Liver (tissue), 9 donors: ENCODE data around the gene PRSS22. TPM values are rescaled to one million over a fixed set of nuclear protein-coding genes. Genes with fewer than 3 reads are reported as not detected.
A peak's percentile ranks its signal among the peaks of the same experiment; 100 is the strongest.

ENCODE experiments used
- DNase-seq: peaks from one replicate; pipeline ENCODE4 v3.0.0-alpha.2; 2017; ENCODE audit warnings: low spot score
- H3K27ac ChIP-seq, 2 donors: one replicate each; pipeline ENCODE4 v1.7.0; 2013; ENCODE audit warnings: inconsistent platforms in 2 of 2, low read length in 2 of 2, control low read depth in 1 of 2, low read depth in 1 of 2, mild to moderate bottlenecking in 1 of 2
- H3K27me3 ChIP-seq, 4 donors: one replicate each; pipeline versions ENCODE4 v1.6.1 to v1.7.0; 2013; ENCODE audit warnings: low read length in 3 of 4, inconsistent platforms in 1 of 4, mild to moderate bottlenecking in 1 of 4, moderate library complexity in 1 of 4; ENCODE audit not compliant: control insufficient read depth in 4 of 4, insufficient read depth in 4 of 4
- H3K36me3 ChIP-seq, 4 donors: one replicate each; pipeline versions ENCODE4 v1.6.1 to v1.7.0; 2013; ENCODE audit warnings: low read length in 3 of 4, mild to moderate bottlenecking in 3 of 4, low read depth in 1 of 4, moderate library complexity in 1 of 4; ENCODE audit not compliant: control insufficient read depth in 4 of 4, insufficient read depth in 3 of 4
- H3K4me1 ChIP-seq, 4 donors: one replicate each; pipeline versions ENCODE4 v1.6.1 to v1.7.0; 2013; ENCODE audit warnings: low read length in 3 of 4, mild to moderate bottlenecking in 3 of 4, moderate library complexity in 1 of 4; ENCODE audit not compliant: control insufficient read depth in 4 of 4, insufficient read depth in 4 of 4
- H3K4me3 ChIP-seq, 3 donors: one replicate each; pipeline versions ENCODE4 v1.6.1 to v1.7.0; 2013; ENCODE audit warnings: low read length in 3 of 3, control low read depth in 1 of 3, low read depth in 1 of 3, mild to moderate bottlenecking in 1 of 3
- H3K9ac ChIP-seq, 2 donors: one replicate each; pipeline ENCODE4 v1.7.0; 2013; ENCODE audit warnings: low read length in 2 of 2, mild to moderate bottlenecking in 2 of 2, moderate library complexity in 2 of 2, control low read depth in 1 of 2, low read depth in 1 of 2
- H3K9me3 ChIP-seq, 4 donors: one replicate each; pipeline versions ENCODE4 v1.6.1 to v1.7.0; 2013; ENCODE audit warnings: low read length in 3 of 4; ENCODE audit not compliant: control insufficient read depth in 4 of 4
- CTCF ChIP-seq: fragments of 150-350 bp; IDR thresholded peaks from 2 replicates; pipeline ENCODE4 v1.5.1; 2017; ENCODE audit warnings: improper control_type of control experiment, low read depth, low read length; ENCODE audit not compliant: missing input control
- EGR1 ChIP-seq, 2 donors: IDR thresholded peaks; 2 replicates each; pipeline ENCODE4 v1.6.1; 2016 to 2018; ENCODE audit warnings: antibody characterized with exemption in 2 of 2, low read depth in 2 of 2
- FOXA1 ChIP-seq: IDR thresholded peaks from 2 replicates; pipeline ENCODE4 v1.6.1; 2016; ENCODE audit warnings: antibody characterized with exemption
- FOXA2 ChIP-seq: IDR thresholded peaks from 2 replicates; pipeline ENCODE4 v1.6.1; 2016; ENCODE audit warnings: antibody characterized with exemption
- GABPA ChIP-seq, 2 donors: IDR thresholded peaks in 1 of 2; conservative IDR thresholded peaks in 1 of 2; 2 replicates each; pipeline ENCODE4 v1.6.1; 2016; ENCODE audit warnings: antibody characterized with exemption in 2 of 2, mild to moderate bottlenecking in 1 of 2, moderate library complexity in 1 of 2
- HNF4G ChIP-seq: IDR thresholded peaks from 2 replicates; pipeline ENCODE4 v1.6.1; 2016; ENCODE audit warnings: antibody characterized with exemption
- JUND ChIP-seq, 2 donors: IDR thresholded peaks; 2 replicates each; pipeline ENCODE4 v1.6.1; 2016; ENCODE audit warnings: antibody characterized with exemption in 2 of 2
- MAX ChIP-seq: IDR thresholded peaks from 2 replicates; pipeline ENCODE4 v1.6.1; 2016; ENCODE audit warnings: antibody characterized with exemption
- RAD21 ChIP-seq, 2 donors: IDR thresholded peaks; 2 replicates each; pipeline ENCODE4 v1.6.1; 2016; ENCODE audit warnings: antibody characterized with exemption in 2 of 2, mild to moderate bottlenecking in 2 of 2
- RXRA ChIP-seq, 2 donors: IDR thresholded peaks; 2 replicates each; pipeline ENCODE4 v1.6.1; 2017 to 2018; ENCODE audit warnings: antibody characterized with exemption in 2 of 2, mild to moderate bottlenecking in 1 of 2
- TAF1 ChIP-seq: conservative IDR thresholded peaks from 2 replicates; pipeline ENCODE4 v1.6.1; 2016; ENCODE audit warnings: antibody characterized with exemption, mild to moderate bottlenecking
- YY1 ChIP-seq: IDR thresholded peaks from 2 replicates; pipeline ENCODE4 v1.6.1; 2016; ENCODE audit warnings: antibody characterized with exemption, mild to moderate bottlenecking
- ZBTB33 ChIP-seq: IDR thresholded peaks from 2 replicates; pipeline ENCODE4 v1.6.1; 2016; ENCODE audit warnings: antibody characterized with exemption
- WGBS: extraction: QIAGEN DNeasy Blood & Tissue Kit; methylation state at CpG from one replicate; pipeline ENCODE4 v1.1.7; 2013; 5-methylcytosine and 5-hydroxymethylcytosine counted together
- polyA plus RNA-seq, 2 donors: library from polyadenylated mRNA; stranded (reverse) in 1 of 2; unstranded in 1 of 2; fragments of 200-250 nt in 1 of 2; fragments of >200 nt in 1 of 2; fragmentation: Nextera tagmentation in 1 of 2; extraction: Ambion mirVana in 1 of 2; gene quantifications; one replicate each; pipeline versions ENCODE4 v1.2.1 to v1.2.3, GENCODE V29; 2013 to 2015
- total RNA-seq, 2 donors: library from RNA; depleted of rRNA; stranded (reverse); fragments of >200 nt; gene quantifications; one replicate each; pipeline ENCODE4 v1.2.3, GENCODE V29; 2014
- TF ChIP-seq, protein P1 (sequence below): IDR thresholded peaks from 2 replicates; pipeline ENCODE4 v1.6.1; 2016; ENCODE audit warnings: antibody characterized with exemption, mild to moderate bottlenecking
- donor health status: healthy.
- donor health status: healthy.
- donor health status: healthy.
- donor health status: healthy.
- donor health status: healthy.

PRSS22 gene
- total and polyA plus RNA-seq, 4 donors, result 0.23 to 1.1 (median 0.32) TPM; not detected in 1

DNA sequence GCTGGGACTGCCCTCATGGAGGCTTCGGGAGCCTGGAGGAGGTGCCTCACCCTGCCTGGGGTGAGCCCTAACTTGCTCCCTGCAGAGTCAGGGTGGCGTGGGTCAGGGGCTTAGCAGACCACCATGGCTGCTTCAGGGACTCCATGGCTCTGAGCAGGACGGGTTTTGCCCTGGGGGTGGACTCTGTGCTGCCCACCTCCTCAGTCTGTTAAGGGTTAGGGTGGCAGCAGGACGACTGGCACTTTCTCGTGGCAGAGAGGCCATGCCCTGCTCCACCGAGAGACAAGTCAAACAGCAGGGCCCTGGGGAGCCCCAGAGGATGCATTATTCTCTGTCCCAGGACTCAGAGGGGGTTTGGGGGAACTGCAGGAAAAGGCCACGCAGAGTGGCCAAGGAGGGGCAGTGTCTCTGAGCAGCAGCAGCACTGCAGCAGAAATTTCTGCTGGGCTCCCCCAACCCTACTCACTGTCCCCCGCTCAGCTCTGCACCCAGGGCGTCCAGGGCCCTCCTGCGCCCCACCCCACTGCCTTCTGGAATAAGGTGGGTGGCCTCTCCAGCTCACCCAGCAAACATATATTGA, 1.8 kb upstream of the PRSS22 start:
- Histone ChIP-seq H3K4me3 (no peak overlapping the region), H3K27ac (no peak overlapping the region), H3K9ac (no peak overlapping the region), H3K4me1 (peaks cover 0 to 5% (median under 1%) of the 10 kb centered on the region in 4 donors), H3K27me3 (peaks cover 0 to 2% (median 0%) of the 10 kb centered on the region in 4 donors), H3K36me3 (no peaks in the 10 kb centered on the region), H3K9me3 (peaks cover 0 to 6% (median 0%) of the 10 kb centered on the region in 4 donors)
- no peak for TF ChIP-seq JUND (IDR thresholded peaks at IDR 0.05)
- no peak for TF ChIP-seq TAF1
- TF ChIP-seq HNF4G, result no peak
- TF ChIP-seq CTCF, result no peak
- TF ChIP-seq FOXA1, result no peak
- TF ChIP-seq, protein P1, sequence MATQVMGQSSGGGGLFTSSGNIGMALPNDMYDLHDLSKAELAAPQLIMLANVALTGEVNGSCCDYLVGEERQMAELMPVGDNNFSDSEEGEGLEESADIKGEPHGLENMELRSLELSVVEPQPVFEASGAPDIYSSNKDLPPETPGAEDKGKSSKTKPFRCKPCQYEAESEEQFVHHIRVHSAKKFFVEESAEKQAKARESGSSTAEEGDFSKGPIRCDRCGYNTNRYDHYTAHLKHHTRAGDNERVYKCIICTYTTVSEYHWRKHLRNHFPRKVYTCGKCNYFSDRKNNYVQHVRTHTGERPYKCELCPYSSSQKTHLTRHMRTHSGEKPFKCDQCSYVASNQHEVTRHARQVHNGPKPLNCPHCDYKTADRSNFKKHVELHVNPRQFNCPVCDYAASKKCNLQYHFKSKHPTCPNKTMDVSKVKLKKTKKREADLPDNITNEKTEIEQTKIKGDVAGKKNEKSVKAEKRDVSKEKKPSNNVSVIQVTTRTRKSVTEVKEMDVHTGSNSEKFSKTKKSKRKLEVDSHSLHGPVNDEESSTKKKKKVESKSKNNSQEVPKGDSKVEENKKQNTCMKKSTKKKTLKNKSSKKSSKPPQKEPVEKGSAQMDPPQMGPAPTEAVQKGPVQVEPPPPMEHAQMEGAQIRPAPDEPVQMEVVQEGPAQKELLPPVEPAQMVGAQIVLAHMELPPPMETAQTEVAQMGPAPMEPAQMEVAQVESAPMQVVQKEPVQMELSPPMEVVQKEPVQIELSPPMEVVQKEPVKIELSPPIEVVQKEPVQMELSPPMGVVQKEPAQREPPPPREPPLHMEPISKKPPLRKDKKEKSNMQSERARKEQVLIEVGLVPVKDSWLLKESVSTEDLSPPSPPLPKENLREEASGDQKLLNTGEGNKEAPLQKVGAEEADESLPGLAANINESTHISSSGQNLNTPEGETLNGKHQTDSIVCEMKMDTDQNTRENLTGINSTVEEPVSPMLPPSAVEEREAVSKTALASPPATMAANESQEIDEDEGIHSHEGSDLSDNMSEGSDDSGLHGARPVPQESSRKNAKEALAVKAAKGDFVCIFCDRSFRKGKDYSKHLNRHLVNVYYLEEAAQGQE, result no peak
- no peak for TF ChIP-seq FOXA2
- TF ChIP-seq YY1, result no peak
- TF ChIP-seq RXRA (IDR thresholded peaks at IDR 0.05), result no peak
- no peak for TF ChIP-seq MAX
- no peak for TF ChIP-seq GABPA (IDR thresholded peaks at IDR 0.05 in 1 of 2, conservative IDR thresholded peaks at IDR 0.05 in 1 of 2)
- TF ChIP-seq RAD21 (IDR thresholded peaks at IDR 0.05), result no peak
- TF ChIP-seq EGR1 (IDR thresholded peaks at IDR 0.05; ENCODE audit: low read depth in 2 of 2), result no peak
- DNase-seq, result no peak
- WGBS, result 72% methylated on average over 10 of the region's 10 CpGs

- Histone ChIP-seq H3K4me1 (peaks cover 0 to 5% (median under 1%) of the 10 kb centered on the region in 4 donors), H3K27ac (peak overlapping the region in 1 of 2 donors; percentile 22), H3K9ac (no peak overlapping the region), H3K36me3 (no peaks in the 10 kb centered on the region), H3K4me3 (no peak overlapping the region), H3K9me3 (peaks cover 0 to 12% (median under 1%) of the 10 kb centered on the region in 4 donors), H3K27me3 (peaks cover 0 to 2% (median 0%) of the 10 kb centered on the region in 4 donors)
- DNase-seq, result no peak
- WGBS, result 16% methylated on average over 23 of the region's 23 CpGs
- TF ChIP-seq MAX, result no peak
- no peak for TF ChIP-seq EGR1 (IDR thresholded peaks at IDR 0.05; ENCODE audit: low read depth in 2 of 2)
- no peak for TF ChIP-seq ZBTB33
- no peak for TF ChIP-seq YY1
Observed at GRCh38 chr16:2858245-2859025, 465 bp upstream of the PRSS22 start.
